BJ (cell line): ENCODE measurements around the gene ENTPD2. TPM values are rescaled to one million over a fixed set of nuclear protein-coding genes. Genes with fewer than 3 reads are reported as not detected.

Experiments
- CTCF ChIA-PET: fragments of 350-600 bp; formaldehyde crosslinking; extraction: SDS; loops from one replicate; lab custom pipeline; 2021; ENCODE audit warnings: antibody characterized with exemption, inconsistent platforms; lab: Yijun Ruan, JAX
- POLR2A ChIA-PET: fragments of 300-600 bp; sonication (Branson Sonifier 250); formaldehyde crosslinking; extraction: SDS; loops from one replicate; lab custom pipeline; 2021; ENCODE audit warnings: antibody characterized with exemption; lab: Charles Lee
- DNase-seq: peaks from one replicate; pipeline ENCODE4 v3.0.0-alpha.2; 2011; ENCODE audit warnings: low read depth
- H3K27me3 ChIP-seq: 2 replicates; pipeline ENCODE4 v1.6.0; 2011; ENCODE audit warnings: low read length; ENCODE audit not compliant: control insufficient read depth, insufficient read depth
- H3K36me3 ChIP-seq: 2 replicates; pipeline ENCODE4 v1.5.1; 2011; ENCODE audit warnings: low read length; ENCODE audit not compliant: control insufficient read depth, insufficient read depth
- H3K4me3 ChIP-seq: 2 replicates; pipeline ENCODE4 v1.5.1; 2011; ENCODE audit warnings: low read depth, mild to moderate bottlenecking, control low read depth, low read length
- polyA plus RNA-seq: library from polyadenylated mRNA; depleted of rRNA; stranded (reverse); fragments of >200 nt; gene quantifications from 2 replicates; pipeline ENCODE4 v1.2.3, GENCODE V29; 2011
- TF ChIP-seq, protein P1 (sequence below): IDR thresholded peaks from 2 replicates; pipeline ENCODE4 v1.5.1; 2011; ENCODE audit warnings: low read depth, mild to moderate bottlenecking, control low read depth, inconsistent platforms, low read length, moderate library complexity; ENCODE audit not compliant: insufficient read depth

ENTPD2 gene
- polyA plus RNA-seq, 1 experiment: not detected

DNA sequence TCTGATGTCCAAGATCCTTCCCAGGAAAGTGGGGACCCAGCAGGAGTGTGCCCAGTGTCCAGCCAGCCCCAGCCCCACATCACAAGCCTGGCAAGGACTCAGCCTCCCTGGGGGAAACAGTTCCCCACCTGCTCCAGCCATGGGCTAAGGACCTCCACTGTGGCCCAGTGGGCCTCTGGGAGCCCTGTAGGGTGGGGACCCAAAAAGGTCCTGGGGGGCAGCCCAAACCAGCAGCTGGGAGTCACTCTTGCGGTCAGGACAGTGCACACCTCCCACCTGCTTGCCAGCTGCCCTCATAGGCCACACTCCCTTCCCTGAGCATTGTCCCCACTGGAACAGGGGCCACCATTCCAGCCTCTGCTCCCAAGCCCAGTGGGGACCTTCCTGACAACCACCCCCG is 27.5 kb downstream of the ENTPD2 start:
- no peak overlapping the region for H3K4me3 ChIP-seq
- peaks cover 1% of the 10 kb centered on the region for H3K36me3 ChIP-seq
- H3K27me3 ChIP-seq: no peaks in the 10 kb centered on the region
- TF ChIP-seq, protein P1, sequence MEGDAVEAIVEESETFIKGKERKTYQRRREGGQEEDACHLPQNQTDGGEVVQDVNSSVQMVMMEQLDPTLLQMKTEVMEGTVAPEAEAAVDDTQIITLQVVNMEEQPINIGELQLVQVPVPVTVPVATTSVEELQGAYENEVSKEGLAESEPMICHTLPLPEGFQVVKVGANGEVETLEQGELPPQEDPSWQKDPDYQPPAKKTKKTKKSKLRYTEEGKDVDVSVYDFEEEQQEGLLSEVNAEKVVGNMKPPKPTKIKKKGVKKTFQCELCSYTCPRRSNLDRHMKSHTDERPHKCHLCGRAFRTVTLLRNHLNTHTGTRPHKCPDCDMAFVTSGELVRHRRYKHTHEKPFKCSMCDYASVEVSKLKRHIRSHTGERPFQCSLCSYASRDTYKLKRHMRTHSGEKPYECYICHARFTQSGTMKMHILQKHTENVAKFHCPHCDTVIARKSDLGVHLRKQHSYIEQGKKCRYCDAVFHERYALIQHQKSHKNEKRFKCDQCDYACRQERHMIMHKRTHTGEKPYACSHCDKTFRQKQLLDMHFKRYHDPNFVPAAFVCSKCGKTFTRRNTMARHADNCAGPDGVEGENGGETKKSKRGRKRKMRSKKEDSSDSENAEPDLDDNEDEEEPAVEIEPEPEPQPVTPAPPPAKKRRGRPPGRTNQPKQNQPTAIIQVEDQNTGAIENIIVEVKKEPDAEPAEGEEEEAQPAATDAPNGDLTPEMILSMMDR: no peak
- CTCF ChIA-PET: interaction anchor here (0.7 to 10.7 kb wide), 11 partner anchors 10 to 238 kb away, joined by 3 to 50 read pairs (median 5); partner anchors contain the start of genes AJM1, CLIC3 and SAPCD2
- POLR2A ChIA-PET: no interaction called here
- DNase-seq: no peak

DNA sequence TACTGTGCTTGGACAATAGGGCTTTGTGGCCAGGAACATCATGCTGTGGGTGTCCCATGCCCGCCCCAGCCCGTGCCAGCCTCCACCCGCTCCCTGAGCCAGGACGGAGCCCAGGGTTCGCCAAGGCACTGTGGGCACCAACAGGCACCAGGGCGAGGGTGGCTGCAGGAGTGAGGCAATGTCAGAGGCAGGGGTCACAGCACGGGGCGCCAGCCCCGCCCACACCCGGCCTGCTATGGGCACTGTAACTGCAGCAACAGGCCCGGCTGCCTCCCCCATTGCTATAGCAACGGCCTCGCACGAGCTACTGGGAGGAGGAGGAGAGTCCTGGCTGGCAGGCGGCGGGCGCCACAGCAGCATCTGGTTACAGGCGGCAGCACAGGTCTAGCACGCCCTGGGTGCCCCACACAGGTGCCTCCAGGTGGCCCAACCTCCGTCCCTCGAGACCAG is 28.3 kb downstream of the ENTPD2 start:
- ChIA-PET POLR2A (no interaction called here), CTCF (interaction anchor here (1.1 to 10.7 kb wide), 6 partner anchors 11 to 77 kb away, joined by 5 to 50 read pairs (median 6); partner anchors contain the start of genes CLIC3 and SAPCD2)

DNA sequence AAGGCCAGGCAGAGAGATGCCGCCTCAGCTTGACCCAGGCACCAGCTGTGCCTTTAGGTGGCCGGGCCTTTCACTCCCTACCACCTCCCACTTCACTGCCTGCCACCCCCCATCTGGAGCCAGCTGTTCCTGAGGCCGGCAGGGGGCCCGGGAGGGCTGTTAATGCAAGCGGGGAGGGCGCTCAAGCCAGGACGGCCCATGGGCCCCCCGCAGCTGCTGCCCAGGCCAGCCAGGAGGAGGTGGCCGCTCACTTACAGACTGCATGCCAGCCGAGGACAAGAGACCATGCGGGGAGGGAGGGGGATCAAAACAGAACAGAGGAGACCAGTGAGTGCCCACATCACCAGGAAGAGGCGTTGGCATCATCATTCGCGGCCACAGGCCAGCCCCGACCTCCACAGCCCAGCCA is 30.3 kb downstream of the ENTPD2 start:
- Histone ChIP-seq H3K4me3 (no peak overlapping the region), H3K27me3 (no peaks in the 10 kb centered on the region), H3K36me3 (peaks cover 6% of the 10 kb centered on the region)
- POLR2A ChIA-PET: no interaction called here
- no peak for DNase-seq
- CTCF ChIA-PET: interaction anchor here (10.7 kb wide), 1 partner anchor 13 kb away, joined by 50 read pairs; no protein-coding TSS in a partner anchor
- TF ChIP-seq, protein P1: no peak

More for the DNA sequence above, 28.3 kb downstream of the ENTPD2 start:
- TF ChIP-seq, protein P1: no peak
- DNase-seq: no peak
- Histone ChIP-seq H3K4me3 (no peak overlapping the region), H3K36me3 (peaks cover 5% of the 10 kb centered on the region), H3K27me3 (no peaks in the 10 kb centered on the region)

DNA sequence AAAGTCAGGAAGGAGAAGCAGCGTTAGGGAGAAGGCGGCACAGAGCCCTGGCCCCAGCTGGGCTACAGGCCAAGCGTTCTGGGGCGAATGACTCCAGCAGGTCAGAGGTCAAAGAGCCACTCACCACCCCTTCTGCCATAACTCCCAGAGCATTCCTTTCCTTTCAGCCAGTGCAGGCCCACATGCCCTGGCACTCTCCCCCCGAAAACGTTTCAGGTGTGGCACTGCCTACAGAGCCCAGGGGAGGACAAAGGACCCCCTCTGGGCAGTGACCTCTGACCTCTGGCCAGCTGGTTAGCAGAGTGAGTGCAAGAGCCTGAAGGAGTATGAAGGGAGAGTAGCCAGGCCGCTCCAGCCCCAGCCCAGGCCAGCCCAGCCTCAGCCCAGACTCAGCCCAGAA is 30.7 kb downstream of the ENTPD2 start:
- CTCF ChIA-PET: interaction anchor here (10.7 kb wide), 1 partner anchor 13 kb away, joined by 50 read pairs; no protein-coding TSS in a partner anchor

DNA sequence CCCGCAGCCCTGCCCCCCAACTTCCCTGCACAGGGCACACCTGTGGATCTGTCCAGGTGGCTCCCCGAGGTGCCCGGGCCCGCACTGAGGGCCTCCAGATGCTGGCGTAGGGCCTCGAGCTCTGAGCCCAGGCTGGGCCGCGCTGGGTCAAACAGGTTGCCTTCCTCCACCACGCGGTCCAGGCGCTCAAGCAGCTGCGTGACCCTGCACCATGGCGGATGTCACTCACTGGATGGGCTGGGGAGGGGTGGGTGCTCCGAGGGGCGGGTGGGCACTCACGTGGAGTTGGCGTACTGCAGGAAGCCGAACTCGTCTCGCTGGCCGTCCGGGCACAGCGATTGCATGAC is 31.2 kb downstream of the ENTPD2 start:
- no peak overlapping the region for H3K4me3 ChIP-seq
- no peaks in the 10 kb centered on the region for H3K27me3 ChIP-seq
- ChIA-PET CTCF (interaction anchor here (0.8 to 10.7 kb wide), 2 partner anchors 13 to 214 kb away, joined by 3 to 50 read pairs; no protein-coding TSS in a partner anchor), POLR2A (no interaction called here)
- DNase-seq: no peak
- TF ChIP-seq, protein P1: no peak
- peaks cover 8% of the 10 kb centered on the region for H3K36me3 ChIP-seq

More for the DNA sequence above, 30.7 kb downstream of the ENTPD2 start:
- H3K36me3 ChIP-seq: peaks cover 6% of the 10 kb centered on the region
- POLR2A ChIA-PET: no interaction called here
- H3K4me3 ChIP-seq: no peak overlapping the region
- TF ChIP-seq, protein P1: no peak
- H3K27me3 ChIP-seq: no peaks in the 10 kb centered on the region
- no peak for DNase-seq
